GM12878 (cell line): ENCODE data around the gene CDCA7L. TPM values are rescaled to one million over a fixed set of nuclear protein-coding genes. Genes with fewer than 3 reads are reported as not detected.

Experiments
- ATAC-seq: fragments of 200-7000 bp; cut with Tn5 transposase; 3 replicates; pipeline ENCODE4 v1.9.1; 2020; ENCODE audit warnings: mild to moderate bottlenecking, moderate library complexity
- BruUV-seq: library from RNA; stranded (reverse); fragments of 400-500 nt; replicated peaks from 2 replicates; lab custom pipeline; 2021; lab: Mats Ljungman, UMichigan
- CTCF ChIA-PET: fragments of 300-600 bp; sonication (Branson Sonifier 250); formaldehyde crosslinking; extraction: SDS; loops from one replicate; lab custom pipeline; 2021; ENCODE audit warnings: inconsistent platforms; lab: Yijun Ruan, JAX
- POLR2A ChIA-PET: fragments of 350-600 bp; formaldehyde crosslinking; extraction: SDS; loops from one replicate; lab custom pipeline; 2021; ENCODE audit warnings: inconsistent platforms; lab: Charles Lee
- RAD21 ChIA-PET: fragments of 300-600 bp; sonication (Branson Sonifier 250); formaldehyde crosslinking; loops from one replicate; lab custom pipeline; 2023; ENCODE audit warnings: antibody characterized with exemption; ENCODE audit not compliant: unreplicated experiment; lab: Charles Lee
- SMC1A ChIA-PET: fragments of 300-600 bp; sonication (Branson Sonifier 250); formaldehyde crosslinking; loops from one replicate; lab custom pipeline; 2023; ENCODE audit not compliant: unreplicated experiment, uncharacterized antibody; lab: Charles Lee
- DNase-seq: peaks from one replicate; pipeline ENCODE4 v3.0.0-alpha.2; 2011; ENCODE audit warnings: low read depth, low spot score
- FAIRE-seq: peaks from 3 replicates; lab custom pipeline; 2011; peaks lifted over from hg19 to GRCh38; lab: Jason Lieb, UNC
- H2AFZ ChIP-seq: 2 replicates; pipeline ENCODE4 v1.6.0; 2011; ENCODE audit warnings: low read depth, low read length, control low read depth; ENCODE audit not compliant: control insufficient read depth
- H3K27ac ChIP-seq: 2 replicates; pipeline ENCODE4 v1.5.1; 2011; ENCODE audit warnings: control low read depth; ENCODE audit not compliant: control insufficient read depth, insufficient read depth
- H3K27me3 ChIP-seq, 2 experiments: replicated peaks in 1 of 2; 2 replicates each; pipeline versions ENCODE4 v1.6.0 to v1.6.1; 2011; ENCODE audit warnings: low read length in 1 of 2; ENCODE audit not compliant: control insufficient read depth in 2 of 2, insufficient read depth in 2 of 2
- H3K36me3 ChIP-seq, 2 experiments: 2 replicates each; pipeline ENCODE4 v1.5.1; 2011; ENCODE audit warnings: low read length in 1 of 2; ENCODE audit not compliant: control insufficient read depth in 2 of 2, insufficient read depth in 2 of 2
- H3K4me1 ChIP-seq: 2 replicates; pipeline ENCODE4 v1.6.1; 2011; ENCODE audit warnings: mild to moderate bottlenecking, low read length, moderate library complexity, mixed read lengths; ENCODE audit not compliant: control insufficient read depth, insufficient read depth
- H3K4me2 ChIP-seq: 2 replicates; pipeline ENCODE4 v1.6.0; 2011; ENCODE audit warnings: control low read depth; ENCODE audit not compliant: control insufficient read depth, insufficient read depth
- H3K4me3 ChIP-seq: fragments of 200-600 bp; sonication (generic); 2 replicates; pipeline ENCODE4 v1.5.1; 2016
- H3K79me2 ChIP-seq: 2 replicates; pipeline ENCODE4 v1.6.0; 2011; ENCODE audit warnings: low read length; ENCODE audit not compliant: control insufficient read depth, insufficient read depth
- H3K9ac ChIP-seq: 2 replicates; pipeline ENCODE4 v1.8.0; 2011; ENCODE audit warnings: low read length, control low read depth, mixed read lengths; ENCODE audit not compliant: control insufficient read depth, insufficient read depth
- H3K9me3 ChIP-seq: replicated peaks from 3 replicates; pipeline ENCODE4 v1.5.1; 2011; ENCODE audit warnings: mild to moderate bottlenecking, low read length; ENCODE audit not compliant: control insufficient read depth, insufficient read depth
- H4K20me1 ChIP-seq: 2 replicates; pipeline ENCODE4 v1.6.0; 2011; ENCODE audit not compliant: control insufficient read depth, insufficient read depth
- EZH2 ChIP-seq: IDR thresholded peaks from 2 replicates; pipeline ENCODE4 v1.6.1; 2012; ENCODE audit warnings: low read depth, mild to moderate bottlenecking, control low read depth, inconsistent platforms, low read length, borderline replicate concordance; ENCODE audit not compliant: control insufficient read depth
- NBN ChIP-seq: fragments of 450-650 bp; IDR thresholded peaks from 2 replicates; pipeline ENCODE4 v1.6.1; 2016
- SMARCA5 ChIP-seq: fragments of 450-650 bp; IDR thresholded peaks from 2 replicates; pipeline ENCODE4 v1.6.1; 2017; ENCODE audit warnings: mild to moderate bottlenecking
- SPI1 ChIP-seq: IDR thresholded peaks from 2 replicates; pipeline ENCODE4 v1.6.1; 2011; ENCODE audit warnings: low read depth, mild to moderate bottlenecking, low read length, moderate library complexity, borderline replicate concordance; ENCODE audit not compliant: insufficient read depth
- TARDBP ChIP-seq: IDR thresholded peaks from 2 replicates; pipeline ENCODE4 v1.6.1; 2016; ENCODE audit warnings: borderline replicate concordance
- TCF3 ChIP-seq: IDR thresholded peaks from 2 replicates; pipeline ENCODE4 v1.6.1; 2012; ENCODE audit warnings: low read depth, mild to moderate bottlenecking, low read length, borderline replicate concordance; ENCODE audit not compliant: insufficient read depth
- ZNF274 ChIP-seq: IDR thresholded peaks from one replicate; pipeline ENCODE4 v1.8.0; 2011; ENCODE audit not compliant: insufficient read length, insufficient read depth
- WGBS: methylation state at CpG from one replicate; pipeline ENCODE4 v1.1.6; 2016; ENCODE audit warnings: low lambda C conversion rate; ENCODE audit not compliant: insufficient replicate concordance, insufficient coverage; ENCODE audit errors: missing lambda C conversion rate; 5-methylcytosine and 5-hydroxymethylcytosine counted together
- in situ Hi-C: fragments of 300-500 bp; cut with MboI; formaldehyde crosslinking; loops from 9 replicates; pipeline ENCODE4 v1.14.3; 2018; ENCODE audit warnings: mixed read lengths
- intact Hi-C: fragments of 100-400 bp; cut with micrococcal nuclease; formaldehyde crosslinking; loops from one replicate; pipeline ENCODE4 v1.14.2; 2022; ENCODE audit not compliant: unreplicated experiment
- polyA plus RNA-seq, 11 experiments: library from polyadenylated mRNA; depleted of rRNA in 4 of 11; unstranded in 6 of 11; stranded (reverse) in 5 of 11; fragments of >200 nt; fragmentation: Nextera tagmentation in 4 of 11; fragmentation: Illumina TruSeq in 1 of 11; extraction: Ambion mirVana in 4 of 11; extraction: Trizol in 1 of 11; gene quantifications; 1 replicate in 1 of 11; 2 replicates in 10 of 11; pipeline versions ENCODE4 v1.2.1 to v1.2.3, GENCODE V29; 2011 to 2016; ENCODE audit warnings: inconsistent platforms in 2 of 11, missing spikeins in 2 of 11, low read depth in 1 of 11
- total RNA-seq, 4 experiments: library from RNA; depleted of rRNA in 3 of 4; stranded (reverse); fragments of >200 nt in 3 of 4; fragmentation: Illumina TruSeq in 1 of 4; extraction: Trizol in 1 of 4; gene quantifications; 2 replicates each; pipeline versions ENCODE4 v1.2.1 to v1.2.3, GENCODE V29; 2013 to 2021
- TF ChIP-seq, protein P1 (sequence below): IDR thresholded peaks from 2 replicates; pipeline ENCODE4 v1.6.1; 2012; ENCODE audit warnings: improper control_type of control experiment, low read depth, low read length; ENCODE audit not compliant: insufficient replicate concordance
- TF ChIP-seq, protein P2 (sequence below): IDR thresholded peaks from 2 replicates; pipeline ENCODE4 v1.6.1; 2012; ENCODE audit warnings: low read depth, low read length, improper control_type of control experiment
- TF ChIP-seq, protein P3 (sequence below): fragments of 450-650 bp; conservative IDR thresholded peaks from 2 replicates; pipeline ENCODE4 v1.6.1; 2017; ENCODE audit warnings: mild to moderate bottlenecking, moderate library complexity
- TF ChIP-seq, protein P4 (sequence below): fragments of 450-650 bp; IDR thresholded peaks from 2 replicates; pipeline ENCODE4 v1.6.1; 2018; ENCODE audit warnings: borderline replicate concordance, mild to moderate bottlenecking; ENCODE audit not compliant: partially characterized antibody

Gene CDCA7L
- total and polyA plus RNA-seq, 10 of the 15 experiments (the other 5 are each of a cell fraction or from before 2014, with no cell fraction given) = 30.3 to 92.2 (median 68.5) TPM

DNA sequence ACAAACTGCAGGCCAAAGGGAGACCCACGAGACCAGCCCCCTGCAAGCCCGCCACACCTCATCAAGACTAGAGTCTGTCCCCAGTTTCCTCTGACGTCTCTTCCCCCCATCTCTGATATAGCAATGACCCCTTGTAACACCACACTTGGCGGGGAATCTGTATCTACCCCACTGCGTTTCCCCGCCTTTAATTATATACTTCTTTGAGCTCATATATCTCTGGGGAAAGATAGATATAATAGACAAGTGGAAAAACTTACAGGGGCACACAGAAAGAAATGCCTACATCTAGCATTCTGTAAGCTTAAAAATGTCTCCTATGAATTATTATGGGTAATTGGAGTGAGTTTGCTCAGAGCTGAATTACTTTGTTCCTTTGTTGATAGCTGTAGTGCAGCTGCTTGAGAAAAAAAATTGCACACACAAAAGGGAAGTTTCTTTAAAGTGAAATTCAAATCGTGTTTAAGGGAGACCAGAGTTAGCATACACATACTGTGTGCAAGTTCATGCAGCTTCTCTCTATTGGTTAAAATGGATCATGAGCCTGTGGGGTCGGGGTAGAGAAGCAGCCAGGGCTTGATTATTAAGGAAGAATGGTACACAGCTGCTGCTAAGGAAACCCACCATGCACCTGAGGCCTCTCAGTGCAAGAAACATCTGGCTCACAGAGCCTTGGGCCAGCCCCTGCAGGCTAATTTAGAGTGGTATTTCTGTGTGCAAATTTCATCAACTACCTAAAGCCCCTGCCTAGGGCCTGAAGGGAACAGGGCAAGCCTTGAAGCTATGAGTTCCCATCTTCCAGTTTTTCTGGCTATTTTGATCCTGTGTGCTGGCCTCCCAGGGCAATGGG lies 32.5 kb downstream of the CDCA7L start:
- ATAC-seq (no peak), DNase-seq (no peak), FAIRE-seq (no peak)
- no peaks in the 10 kb centered on the region; the same call in 2 of the 3 replicates for H3K9me3 ChIP-seq
- ChIA-PET SMC1A (interaction anchor here (1.3 kb wide), 1 partner anchor 24 kb away, joined by 3 read pairs; no protein-coding TSS in a partner anchor), RAD21 (no interaction called here), CTCF (no interaction called here), POLR2A (no interaction called here)
- no TSS peak for BruUV-seq
- intact Hi-C loops = no loop called here
- no peak overlapping the region for H2AFZ ChIP-seq
- no peaks in the 10 kb centered on the region for H3K27me3 ChIP-seq
- H3K79me2 ChIP-seq = no peaks in the 10 kb centered on the region
- no peak overlapping the region for H3K9ac ChIP-seq
- in situ Hi-C loops = no loop called here
- H3K4me1 ChIP-seq = no peaks in the 10 kb centered on the region
- no peak overlapping the region for H3K27ac ChIP-seq
- no peak overlapping the region for H3K4me3 ChIP-seq
- 54% methylated on average over 8 of the region's 8 CpGs for WGBS
- H3K4me2 ChIP-seq = no peak overlapping the region
- H3K36me3 ChIP-seq = peaks cover 11 to 16% of the 10 kb centered on the region in 2 experiments
- H4K20me1 ChIP-seq = no peaks in the 10 kb centered on the region
- TF ChIP-seq TARDBP = no peak
- no peak for TF ChIP-seq NBN
- no peak for TF ChIP-seq SMARCA5
- TF ChIP-seq, protein P1, sequence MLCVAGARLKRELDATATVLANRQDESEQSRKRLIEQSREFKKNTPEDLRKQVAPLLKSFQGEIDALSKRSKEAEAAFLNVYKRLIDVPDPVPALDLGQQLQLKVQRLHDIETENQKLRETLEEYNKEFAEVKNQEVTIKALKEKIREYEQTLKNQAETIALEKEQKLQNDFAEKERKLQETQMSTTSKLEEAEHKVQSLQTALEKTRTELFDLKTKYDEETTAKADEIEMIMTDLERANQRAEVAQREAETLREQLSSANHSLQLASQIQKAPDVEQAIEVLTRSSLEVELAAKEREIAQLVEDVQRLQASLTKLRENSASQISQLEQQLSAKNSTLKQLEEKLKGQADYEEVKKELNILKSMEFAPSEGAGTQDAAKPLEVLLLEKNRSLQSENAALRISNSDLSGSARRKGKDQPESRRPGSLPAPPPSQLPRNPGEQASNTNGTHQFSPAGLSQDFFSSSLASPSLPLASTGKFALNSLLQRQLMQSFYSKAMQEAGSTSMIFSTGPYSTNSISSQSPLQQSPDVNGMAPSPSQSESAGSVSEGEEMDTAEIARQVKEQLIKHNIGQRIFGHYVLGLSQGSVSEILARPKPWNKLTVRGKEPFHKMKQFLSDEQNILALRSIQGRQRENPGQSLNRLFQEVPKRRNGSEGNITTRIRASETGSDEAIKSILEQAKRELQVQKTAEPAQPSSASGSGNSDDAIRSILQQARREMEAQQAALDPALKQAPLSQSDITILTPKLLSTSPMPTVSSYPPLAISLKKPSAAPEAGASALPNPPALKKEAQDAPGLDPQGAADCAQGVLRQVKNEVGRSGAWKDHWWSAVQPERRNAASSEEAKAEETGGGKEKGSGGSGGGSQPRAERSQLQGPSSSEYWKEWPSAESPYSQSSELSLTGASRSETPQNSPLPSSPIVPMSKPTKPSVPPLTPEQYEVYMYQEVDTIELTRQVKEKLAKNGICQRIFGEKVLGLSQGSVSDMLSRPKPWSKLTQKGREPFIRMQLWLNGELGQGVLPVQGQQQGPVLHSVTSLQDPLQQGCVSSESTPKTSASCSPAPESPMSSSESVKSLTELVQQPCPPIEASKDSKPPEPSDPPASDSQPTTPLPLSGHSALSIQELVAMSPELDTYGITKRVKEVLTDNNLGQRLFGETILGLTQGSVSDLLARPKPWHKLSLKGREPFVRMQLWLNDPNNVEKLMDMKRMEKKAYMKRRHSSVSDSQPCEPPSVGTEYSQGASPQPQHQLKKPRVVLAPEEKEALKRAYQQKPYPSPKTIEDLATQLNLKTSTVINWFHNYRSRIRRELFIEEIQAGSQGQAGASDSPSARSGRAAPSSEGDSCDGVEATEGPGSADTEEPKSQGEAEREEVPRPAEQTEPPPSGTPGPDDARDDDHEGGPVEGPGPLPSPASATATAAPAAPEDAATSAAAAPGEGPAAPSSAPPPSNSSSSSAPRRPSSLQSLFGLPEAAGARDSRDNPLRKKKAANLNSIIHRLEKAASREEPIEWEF = no peak
- TF ChIP-seq TCF3 = no peak
- TF ChIP-seq, protein P2, sequence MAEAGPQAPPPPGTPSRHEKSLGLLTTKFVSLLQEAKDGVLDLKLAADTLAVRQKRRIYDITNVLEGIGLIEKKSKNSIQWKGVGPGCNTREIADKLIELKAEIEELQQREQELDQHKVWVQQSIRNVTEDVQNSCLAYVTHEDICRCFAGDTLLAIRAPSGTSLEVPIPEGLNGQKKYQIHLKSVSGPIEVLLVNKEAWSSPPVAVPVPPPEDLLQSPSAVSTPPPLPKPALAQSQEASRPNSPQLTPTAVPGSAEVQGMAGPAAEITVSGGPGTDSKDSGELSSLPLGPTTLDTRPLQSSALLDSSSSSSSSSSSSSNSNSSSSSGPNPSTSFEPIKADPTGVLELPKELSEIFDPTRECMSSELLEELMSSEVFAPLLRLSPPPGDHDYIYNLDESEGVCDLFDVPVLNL = no peak
- TF ChIP-seq, protein P3, sequence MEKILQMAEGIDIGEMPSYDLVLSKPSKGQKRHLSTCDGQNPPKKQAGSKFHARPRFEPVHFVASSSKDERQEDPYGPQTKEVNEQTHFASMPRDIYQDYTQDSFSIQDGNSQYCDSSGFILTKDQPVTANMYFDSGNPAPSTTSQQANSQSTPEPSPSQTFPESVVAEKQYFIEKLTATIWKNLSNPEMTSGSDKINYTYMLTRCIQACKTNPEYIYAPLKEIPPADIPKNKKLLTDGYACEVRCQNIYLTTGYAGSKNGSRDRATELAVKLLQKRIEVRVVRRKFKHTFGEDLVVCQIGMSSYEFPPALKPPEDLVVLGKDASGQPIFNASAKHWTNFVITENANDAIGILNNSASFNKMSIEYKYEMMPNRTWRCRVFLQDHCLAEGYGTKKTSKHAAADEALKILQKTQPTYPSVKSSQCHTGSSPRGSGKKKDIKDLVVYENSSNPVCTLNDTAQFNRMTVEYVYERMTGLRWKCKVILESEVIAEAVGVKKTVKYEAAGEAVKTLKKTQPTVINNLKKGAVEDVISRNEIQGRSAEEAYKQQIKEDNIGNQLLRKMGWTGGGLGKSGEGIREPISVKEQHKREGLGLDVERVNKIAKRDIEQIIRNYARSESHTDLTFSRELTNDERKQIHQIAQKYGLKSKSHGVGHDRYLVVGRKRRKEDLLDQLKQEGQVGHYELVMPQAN = no peak
- no peak for TF ChIP-seq SPI1
- TF ChIP-seq ZNF274 = no peak
- no peak for TF ChIP-seq EZH2
- TF ChIP-seq, protein P4, sequence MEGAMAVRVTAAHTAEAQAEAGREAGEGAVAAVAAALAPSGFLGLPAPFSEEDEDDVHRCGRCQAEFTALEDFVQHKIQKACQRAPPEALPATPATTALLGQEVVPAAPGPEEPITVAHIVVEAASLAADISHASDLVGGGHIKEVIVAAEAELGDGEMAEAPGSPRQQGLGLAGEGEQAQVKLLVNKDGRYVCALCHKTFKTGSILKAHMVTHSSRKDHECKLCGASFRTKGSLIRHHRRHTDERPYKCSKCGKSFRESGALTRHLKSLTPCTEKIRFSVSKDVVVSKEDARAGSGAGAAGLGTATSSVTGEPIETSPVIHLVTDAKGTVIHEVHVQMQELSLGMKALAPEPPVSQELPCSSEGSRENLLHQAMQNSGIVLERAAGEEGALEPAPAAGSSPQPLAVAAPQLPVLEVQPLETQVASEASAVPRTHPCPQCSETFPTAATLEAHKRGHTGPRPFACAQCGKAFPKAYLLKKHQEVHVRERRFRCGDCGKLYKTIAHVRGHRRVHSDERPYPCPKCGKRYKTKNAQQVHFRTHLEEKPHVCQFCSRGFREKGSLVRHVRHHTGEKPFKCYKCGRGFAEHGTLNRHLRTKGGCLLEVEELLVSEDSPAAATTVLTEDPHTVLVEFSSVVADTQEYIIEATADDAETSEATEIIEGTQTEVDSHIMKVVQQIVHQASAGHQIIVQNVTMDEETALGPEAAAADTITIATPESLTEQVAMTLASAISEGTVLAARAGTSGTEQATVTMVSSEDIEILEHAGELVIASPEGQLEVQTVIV = no peak
